ENCODE data around the gene NEU3.
A peak's percentile ranks its signal among the peaks of the same experiment; 100 is the strongest.
"Not testable (repeated sequence)": the region's sequence is repeated elsewhere in the genome, so short reads cannot be mapped to it uniquely, and the experiment has no call there.

The NEU3 gene

DNA sequence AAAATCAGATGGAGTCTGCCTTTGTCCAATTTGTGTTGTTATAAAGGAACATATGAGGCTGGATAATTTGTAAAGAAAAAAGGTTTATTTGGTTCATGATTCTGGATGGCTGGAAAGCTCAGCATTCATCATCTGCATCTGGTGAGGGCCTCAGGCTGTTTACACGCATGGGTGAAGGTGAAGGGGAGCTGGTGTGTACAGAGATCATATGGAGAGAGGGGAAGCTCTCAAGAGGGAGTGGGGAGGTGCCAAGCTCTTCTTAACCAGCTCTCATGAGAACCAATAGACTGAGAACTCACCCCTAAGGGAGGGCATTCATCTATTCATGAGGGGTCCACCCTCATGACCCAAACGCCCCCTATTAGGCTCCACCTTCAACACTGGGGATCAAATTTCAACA, 40.0 kb downstream of the NEU3 start:
- TF ChIP-seq POLR2A (IDR thresholded peaks at IDR 0.05; ENCODE audit: low read depth, low read length), result no peak
- DNase-seq (ENCODE audit: insufficient read length, low spot score) (no peak), FAIRE-seq (no peak)

DNA sequence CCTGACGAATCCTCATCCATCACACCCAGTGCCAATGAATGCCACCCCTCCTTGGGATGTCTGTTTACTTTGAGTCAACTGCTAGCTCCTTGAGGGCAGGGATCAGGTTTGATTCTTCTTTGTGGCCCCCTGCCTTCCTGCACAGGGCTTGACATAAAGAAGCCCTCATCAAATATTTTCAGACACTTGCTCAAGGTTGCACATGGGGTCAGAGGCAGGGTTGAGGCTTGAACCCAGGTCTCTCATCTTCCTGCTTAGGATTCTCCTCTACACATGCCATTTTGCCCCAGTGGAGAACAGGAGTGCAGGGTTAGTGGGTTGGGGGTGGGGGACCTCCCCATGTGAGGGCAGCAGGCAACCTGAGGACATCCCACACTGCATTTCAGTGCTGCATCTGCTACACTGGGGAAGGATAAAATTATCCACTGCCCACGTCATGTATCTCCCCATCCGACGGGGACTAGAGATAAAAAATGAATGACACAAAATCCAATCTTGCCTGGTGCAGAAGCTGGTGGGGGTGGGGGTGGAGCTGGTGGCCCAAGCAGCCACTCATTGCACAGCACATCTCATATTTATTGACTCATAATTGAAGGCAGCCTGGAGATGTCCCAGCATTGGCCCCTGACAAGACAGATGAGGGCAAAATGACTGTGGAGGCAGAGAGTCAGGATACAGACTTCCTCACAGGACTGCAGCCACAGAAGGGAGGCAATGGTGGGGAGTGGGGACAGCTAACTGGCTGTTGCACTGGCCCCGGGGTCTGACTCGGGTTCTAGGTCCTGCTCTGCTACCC, 41.3 kb downstream of the NEU3 start:
- DNase-seq (ENCODE audit: insufficient read length, low spot score) (no peak), FAIRE-seq (no peak)
- no peak for TF ChIP-seq POLR2A (IDR thresholded peaks at IDR 0.05; ENCODE audit: low read depth, low read length)

DNA sequence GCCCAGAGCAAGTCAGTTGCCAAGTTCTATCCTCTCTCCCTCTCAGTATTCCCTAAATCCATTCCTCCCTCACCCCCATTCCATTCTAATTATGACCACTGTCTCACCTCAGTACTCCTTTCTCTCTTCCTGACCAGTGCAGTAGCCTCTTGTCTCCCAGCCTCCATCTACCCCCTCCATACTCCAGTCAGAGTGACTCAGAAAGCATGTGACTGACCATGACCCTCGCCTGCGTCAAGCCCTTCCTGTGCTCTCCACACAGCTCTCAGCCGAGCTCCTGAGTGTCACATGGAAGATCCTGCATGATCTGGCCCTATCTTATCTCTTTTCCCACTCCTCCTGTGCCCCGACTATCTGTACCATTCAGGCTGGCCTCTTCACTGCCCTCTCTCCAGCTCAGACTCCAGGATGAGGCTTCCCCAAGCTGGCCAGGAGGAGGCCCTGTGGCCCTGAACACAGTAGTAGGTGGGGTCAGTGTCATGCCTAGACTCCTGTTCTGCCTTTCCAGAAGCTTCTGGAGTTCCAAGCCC, 42.6 kb downstream of the NEU3 start:
- FAIRE-seq (peak; percentile 15), DNase-seq (ENCODE audit: insufficient read length, low spot score) (peak; percentile 68)
- no peak for TF ChIP-seq POLR2A (IDR thresholded peaks at IDR 0.05; ENCODE audit: low read depth, low read length)

DNA sequence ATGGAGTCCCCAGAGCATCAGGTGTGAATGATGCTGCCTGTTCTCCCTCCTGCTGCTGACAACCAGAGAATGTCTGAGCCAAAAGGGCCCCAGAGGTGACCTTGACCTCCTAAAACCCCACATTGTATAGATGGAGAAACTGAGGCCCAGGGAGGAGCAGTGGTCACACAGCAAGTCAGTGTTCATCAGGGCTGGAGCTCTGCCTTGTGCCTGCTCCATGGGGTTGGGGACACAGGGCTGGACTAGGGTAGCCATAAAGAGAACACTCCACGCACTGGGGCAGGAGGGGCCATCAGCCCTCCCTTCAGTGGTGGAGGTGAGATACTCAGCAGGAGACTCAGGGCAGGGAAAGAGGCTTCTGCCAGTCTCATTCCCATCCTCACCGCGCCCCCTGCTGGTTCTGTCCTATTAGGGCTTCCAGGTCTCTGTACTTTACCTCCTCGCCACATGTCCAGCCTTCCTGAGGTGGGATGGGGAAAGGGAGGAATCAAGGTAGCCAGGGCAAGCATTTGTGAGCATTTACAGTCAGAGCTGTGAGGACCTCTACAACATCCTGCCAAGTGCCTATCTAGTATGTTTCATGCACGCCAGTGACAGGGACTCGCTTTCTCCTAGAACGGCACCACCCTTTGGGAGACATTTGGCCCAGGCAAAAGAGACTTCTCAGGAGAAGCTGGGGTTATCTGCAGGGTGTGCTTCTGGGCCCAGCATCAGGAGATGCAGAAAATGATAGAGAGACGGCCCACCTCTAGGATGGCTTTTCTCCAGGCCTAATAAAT, 43.2 kb downstream of the NEU3 start:
- TF ChIP-seq POLR2A (IDR thresholded peaks at IDR 0.05; ENCODE audit: low read depth, low read length), result no peak
- no peak for FAIRE-seq
- peak; percentile 32 for DNase-seq (ENCODE audit: insufficient read length, low spot score)

DNA sequence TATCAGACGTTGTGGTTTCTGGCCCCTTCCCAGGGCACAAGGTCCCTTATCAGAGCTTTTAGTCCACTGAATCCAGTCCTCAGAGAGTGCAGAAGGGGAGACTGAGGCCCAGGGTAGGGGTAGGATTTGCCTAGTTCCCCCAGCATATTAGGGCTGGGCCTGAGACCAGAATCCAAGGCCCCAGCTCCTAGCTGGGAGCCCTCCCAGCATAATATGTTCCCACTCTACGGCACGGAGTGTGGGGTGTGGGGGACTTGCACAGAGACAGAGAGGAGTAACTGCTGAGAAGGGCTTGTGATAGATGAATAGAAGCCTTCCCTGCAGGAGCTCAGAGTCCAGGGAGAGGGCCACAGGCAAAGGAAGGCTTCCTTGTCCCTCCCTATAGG, 43.8 kb downstream of the NEU3 start:
- no peak for TF ChIP-seq POLR2A (IDR thresholded peaks at IDR 0.05; ENCODE audit: low read depth, low read length)
- DNase-seq (ENCODE audit: insufficient read length, low spot score), result no peak
- no peak for FAIRE-seq

DNA sequence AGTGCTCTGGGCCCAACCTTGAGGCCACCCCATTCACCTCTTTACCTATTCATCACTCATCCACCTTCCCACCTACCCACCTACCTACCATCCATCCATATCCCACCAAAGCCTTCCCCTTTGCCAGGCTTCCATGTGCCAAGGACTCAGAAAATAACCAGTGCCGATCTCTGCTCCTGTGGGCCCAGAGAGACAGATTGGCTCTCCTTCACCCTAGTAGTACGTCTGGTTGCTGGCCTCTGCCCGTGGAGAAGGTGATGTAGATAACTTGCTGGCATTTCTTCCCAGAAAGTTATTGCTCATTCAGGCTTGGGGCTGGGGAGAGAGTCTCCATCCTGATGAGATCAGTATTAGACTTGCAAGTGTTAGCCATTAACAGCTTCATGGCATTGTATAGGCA, 45.2 kb downstream of the NEU3 start:
- DNase-seq (ENCODE audit: insufficient read length, low spot score) (no peak), FAIRE-seq (no peak)
- TF ChIP-seq POLR2A (IDR thresholded peaks at IDR 0.05; ENCODE audit: low read depth, low read length), result no peak

DNA sequence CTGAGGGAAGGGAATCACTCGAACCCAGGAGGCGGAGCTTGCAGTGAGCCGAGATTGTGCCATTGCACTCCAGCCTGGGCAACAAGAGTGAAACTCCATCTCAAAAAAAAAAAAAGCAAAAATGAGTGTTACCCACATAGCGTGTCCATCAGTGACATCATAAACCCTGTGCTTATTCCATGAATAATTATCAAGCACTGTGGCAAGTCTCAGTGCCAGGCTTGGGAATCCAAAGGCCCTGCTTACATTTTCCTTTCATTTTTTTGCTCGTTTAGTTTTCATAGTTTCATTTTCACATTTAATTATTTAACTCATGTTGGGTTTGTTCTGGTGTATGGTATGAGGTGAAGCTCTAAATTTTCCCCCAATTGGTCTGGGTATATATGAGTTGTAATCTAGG, 46.5 kb downstream of the NEU3 start:
- FAIRE-seq (no peak), DNase-seq (ENCODE audit: insufficient read length, low spot score) (no peak)
- no peak for TF ChIP-seq POLR2A (IDR thresholded peaks at IDR 0.05; ENCODE audit: low read depth, low read length)

DNA sequence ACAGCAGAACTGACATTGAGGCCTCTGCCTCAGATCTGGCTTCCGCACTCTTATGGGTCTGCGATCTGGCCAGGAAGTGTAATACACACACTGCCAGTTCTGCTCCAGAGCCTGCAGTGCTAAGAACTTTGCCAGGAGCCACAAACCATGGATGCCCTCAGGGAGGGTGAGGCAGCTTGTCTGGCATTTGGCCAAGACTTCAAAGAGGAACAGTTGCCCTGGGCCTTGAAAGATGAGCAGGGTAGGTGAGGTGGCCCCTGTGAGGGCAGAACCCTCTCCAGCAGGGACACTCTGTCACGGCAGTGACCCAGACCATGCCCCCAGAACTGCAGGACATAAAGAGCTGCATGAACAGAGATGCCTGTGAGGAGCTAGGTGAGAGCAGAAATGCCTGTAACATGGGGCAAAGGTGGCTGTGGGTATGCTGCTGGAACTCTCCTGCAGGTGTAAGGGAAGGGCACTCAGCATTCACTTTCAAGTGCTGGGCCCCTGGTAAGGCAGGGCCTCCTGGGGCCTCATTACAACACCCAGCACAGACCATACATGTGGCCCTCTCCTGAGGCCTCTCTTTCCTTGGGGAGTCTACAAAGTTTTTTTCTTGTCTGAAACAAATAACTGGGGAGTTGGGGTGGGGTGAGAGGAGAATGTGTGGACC, 47.3 kb downstream of the NEU3 start:
- no peak for FAIRE-seq
- no peak for DNase-seq (ENCODE audit: insufficient read length, low spot score)

DNA sequence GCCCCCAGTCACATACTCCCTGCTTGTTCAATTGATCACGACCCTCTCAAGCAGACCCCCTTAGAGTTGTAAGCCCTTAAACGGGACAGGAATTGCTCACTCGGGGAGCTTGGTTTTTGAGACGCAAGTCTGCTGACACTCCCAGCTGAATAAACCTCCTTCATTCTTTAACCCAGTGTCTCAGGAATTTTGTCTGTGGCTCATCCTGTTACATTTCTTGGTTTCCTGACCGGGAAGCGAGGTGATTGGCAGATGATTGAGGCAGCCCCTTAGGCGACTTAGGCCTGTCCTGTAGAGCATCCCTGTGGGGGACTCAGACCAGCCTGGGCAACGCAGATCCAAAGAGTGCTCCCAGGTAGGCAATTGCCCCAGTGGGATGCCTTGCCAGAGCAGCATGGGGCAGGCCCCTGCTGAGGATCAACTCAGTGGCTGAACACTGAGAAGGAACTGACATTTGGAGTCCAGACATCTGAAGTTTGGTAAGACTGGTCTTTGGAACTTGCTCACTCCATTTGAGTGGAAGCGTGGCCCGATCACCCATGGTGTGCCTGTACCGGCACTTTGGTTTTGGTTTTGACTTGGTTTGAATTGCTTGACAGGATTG, 51.5 kb downstream of the NEU3 start:
- DNase-seq (ENCODE audit: insufficient read length, low spot score) (no peak), FAIRE-seq (no peak)
- no peak for TF ChIP-seq POLR2A (IDR thresholded peaks at IDR 0.05; ENCODE audit: low read depth, low read length)

More for the DNA sequence above, 47.3 kb downstream of the NEU3 start:
- TF ChIP-seq POLR2A (IDR thresholded peaks at IDR 0.05; ENCODE audit: low read depth, low read length), result no peak

DNA sequence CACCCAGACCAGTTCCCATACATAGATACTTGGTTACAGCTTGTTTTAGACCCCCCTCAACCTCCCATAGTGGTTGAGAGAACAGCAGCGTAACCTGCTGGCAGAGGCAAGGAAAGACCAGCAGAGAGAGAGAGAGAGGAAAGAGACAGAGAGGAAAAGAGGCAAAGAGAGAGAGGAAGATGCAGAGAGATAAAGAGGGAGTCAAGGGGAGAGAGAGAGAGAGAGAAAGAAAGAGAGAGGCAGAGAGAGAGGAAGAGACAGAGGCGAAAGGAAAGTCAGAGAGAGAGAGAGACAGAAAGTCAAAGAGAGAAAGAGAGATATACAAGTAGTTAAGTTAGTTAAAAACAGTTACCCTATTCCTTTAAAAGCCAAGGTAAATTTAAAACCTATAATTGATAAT, 52.5 kb downstream of the NEU3 start:
- no peak for FAIRE-seq
- no peak for TF ChIP-seq POLR2A (IDR thresholded peaks at IDR 0.05; ENCODE audit: low read depth, low read length)
- no peak for DNase-seq (ENCODE audit: insufficient read length, low spot score)

DNA sequence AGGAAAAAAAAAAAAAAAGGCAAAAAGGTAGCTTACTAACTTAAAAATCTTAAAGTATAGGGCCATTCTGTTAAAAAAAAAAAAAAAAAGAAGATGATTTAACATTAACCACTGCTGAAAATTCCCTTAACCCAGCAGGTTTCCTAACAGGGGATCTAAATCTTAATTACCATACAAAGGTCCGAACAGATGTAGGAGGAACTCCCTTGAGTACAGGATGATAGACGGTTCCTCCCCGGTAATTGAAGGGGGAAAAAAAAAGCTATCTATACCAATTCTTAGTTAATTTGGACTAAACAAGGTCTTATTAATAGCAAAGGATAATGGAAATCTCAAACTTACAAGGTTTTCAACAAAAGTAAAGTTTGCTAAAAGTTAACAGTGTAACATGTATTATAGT, 53.1 kb downstream of the NEU3 start:
- not testable (repeated sequence) for FAIRE-seq; DNase-seq (ENCODE audit: insufficient read length, low spot score)

DNA sequence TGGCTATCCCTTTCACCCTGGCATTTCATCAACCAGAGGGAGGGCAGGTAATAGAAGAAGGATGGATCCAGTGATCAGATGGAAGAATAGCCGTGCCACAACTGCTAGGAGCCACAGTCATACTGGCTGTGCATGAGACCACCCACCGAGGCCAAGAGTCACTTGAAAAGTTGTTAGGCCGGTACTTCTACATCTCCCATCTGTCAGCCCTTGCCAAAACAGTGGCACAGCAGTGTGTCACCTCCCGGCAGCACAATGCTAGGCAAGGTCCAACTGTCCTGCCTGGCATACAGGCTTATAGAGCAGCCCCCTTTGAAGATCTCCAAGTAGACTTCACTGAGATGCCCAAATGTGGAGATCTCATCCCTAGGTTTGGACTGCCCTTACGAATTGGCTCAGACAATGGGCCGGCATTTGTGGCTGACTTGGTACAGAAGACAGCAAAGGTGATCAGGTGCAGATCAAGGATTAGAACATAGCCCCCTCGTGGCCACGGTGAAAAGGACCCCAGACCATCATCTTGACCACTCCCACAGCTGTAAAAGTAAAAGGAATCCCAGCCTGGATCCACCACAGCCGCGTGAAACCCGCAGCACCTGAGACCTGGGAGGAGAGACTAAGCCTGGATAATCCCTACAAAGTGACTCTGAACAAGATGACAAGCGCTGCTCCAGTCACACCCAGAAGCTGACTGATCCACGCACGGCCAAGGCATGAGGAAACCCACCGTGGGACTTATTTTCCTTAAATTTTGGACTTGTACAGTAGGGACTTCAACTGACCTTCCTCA, 55.8 kb downstream of the NEU3 start:
- FAIRE-seq; DNase-seq (ENCODE audit: insufficient read length, low spot score): not testable (repeated sequence)

DNA sequence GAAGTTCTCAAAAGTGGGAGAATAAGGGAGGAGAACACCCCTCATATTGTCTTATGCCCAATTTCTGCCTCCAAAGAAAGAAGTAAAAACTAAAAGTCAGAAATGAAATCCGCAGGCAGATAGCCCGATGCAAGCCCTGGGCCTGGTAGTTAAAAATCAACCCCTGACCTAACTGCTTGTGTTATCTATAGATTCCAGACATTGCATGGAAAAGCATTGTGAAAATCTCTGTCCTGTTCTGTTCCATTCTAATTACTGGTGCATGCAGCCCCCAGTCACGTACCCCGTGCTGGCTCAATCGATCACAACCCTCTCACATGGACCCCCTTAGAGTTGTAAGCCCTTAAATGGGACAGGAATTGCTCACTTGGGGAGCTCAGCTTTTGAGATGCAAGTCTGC, 57.9 kb downstream of the NEU3 start:
- FAIRE-seq, result not testable (repeated sequence)

More for the DNA sequence above, 57.9 kb downstream of the NEU3 start:
- not testable (repeated sequence) for DNase-seq (ENCODE audit: insufficient read length, low spot score)
